GM23248 (cell line): ENCODE results near the gene NVL. TPM values are rescaled to one million over a fixed set of nuclear protein-coding genes. Genes with fewer than 3 reads are reported as not detected.

ENCODE experiments used
- DNase-seq: peaks from one replicate; pipeline ENCODE4 v3.0.0-alpha.2; 2015
- H2AFZ ChIP-seq: fragments of 200-600 bp; sonication (generic); 2 replicates; pipeline ENCODE4 v1.6.1; 2016; ENCODE audit warnings: antibody characterized with exemption
- H3F3A ChIP-seq: fragments of 200-600 bp; sonication (generic); 2 replicates; pipeline ENCODE4 v1.6.1; 2016; ENCODE audit warnings: mild to moderate bottlenecking, antibody characterized with exemption, mixed run types; ENCODE audit not compliant: insufficient read depth
- H3K27ac ChIP-seq: fragments of 200-600 bp; sonication (generic); 2 replicates; pipeline ENCODE4 v1.5.1; 2016; ENCODE audit warnings: mild to moderate bottlenecking
- H3K27me3 ChIP-seq: fragments of 200-600 bp; sonication (generic); replicated peaks from 2 replicates; pipeline ENCODE4 v1.6.1; 2016; ENCODE audit warnings: mild to moderate bottlenecking; ENCODE audit not compliant: insufficient read depth
- H3K36me3 ChIP-seq: fragments of 200-600 bp; sonication (generic); 2 replicates; pipeline ENCODE4 v1.6.1; 2016; ENCODE audit warnings: low read depth, mild to moderate bottlenecking
- H3K4me1 ChIP-seq: fragments of 200-600 bp; sonication (generic); 2 replicates; pipeline ENCODE4 v1.6.1; 2016; ENCODE audit warnings: mild to moderate bottlenecking; ENCODE audit not compliant: insufficient read depth
- H3K4me2 ChIP-seq: fragments of 200-600 bp; sonication (generic); one replicate; pipeline ENCODE4 v1.6.1; 2016; ENCODE audit warnings: mild to moderate bottlenecking; ENCODE audit not compliant: unreplicated experiment
- H3K4me3 ChIP-seq: fragments of 200-600 bp; sonication (generic); 2 replicates; pipeline ENCODE4 v1.5.1; 2016; ENCODE audit warnings: mild to moderate bottlenecking
- H3K79me2 ChIP-seq: fragments of 200-600 bp; sonication (generic); 2 replicates; pipeline ENCODE4 v1.6.1; 2016; ENCODE audit warnings: mild to moderate bottlenecking; ENCODE audit not compliant: insufficient read depth
- H3K9ac ChIP-seq: fragments of 200-600 bp; sonication (generic); 2 replicates; pipeline ENCODE4 v1.6.1; 2016; ENCODE audit warnings: mild to moderate bottlenecking
- H3K9me2 ChIP-seq: fragments of 200-600 bp; sonication (generic); 2 replicates; pipeline ENCODE4 v1.6.1; 2016; ENCODE audit warnings: mixed run types, mild to moderate bottlenecking, moderate library complexity; ENCODE audit not compliant: insufficient read depth
- H3K9me3 ChIP-seq: fragments of 200-600 bp; sonication (generic); one replicate; pipeline ENCODE4 v1.6.1; 2017; ENCODE audit warnings: low read depth
- H4K20me1 ChIP-seq: fragments of 200-600 bp; sonication (generic); 2 replicates; pipeline ENCODE4 v1.6.0; 2016; ENCODE audit not compliant: insufficient read depth
- EZH2 ChIP-seq: fragments of 200-600 bp; sonication (generic); IDR thresholded peaks from 2 replicates; pipeline ENCODE4 v1.6.1; 2018; ENCODE audit warnings: antibody characterized with exemption, mild to moderate bottlenecking; ENCODE audit not compliant: insufficient read depth, poor library complexity, severe bottlenecking
- EZH2phosphoT487 ChIP-seq: fragments of 200-600 bp; sonication (generic); IDR thresholded peaks from 2 replicates; pipeline ENCODE4 v1.6.1; 2018; ENCODE audit warnings: antibody characterized with exemption, moderate library complexity, mild to moderate bottlenecking, low read depth; ENCODE audit not compliant: insufficient read depth
- WGBS, 2 experiments: methylation state at CpG; one replicate each; pipeline ENCODE4 v1.1.6; 2015 to 2017; ENCODE audit warnings: low lambda C conversion rate in 2 of 2, low coverage in 1 of 2; ENCODE audit errors: missing lambda C conversion rate in 2 of 2; 5-methylcytosine and 5-hydroxymethylcytosine counted together
- in situ Hi-C: fragments of 300-500 bp; cut with MboI; formaldehyde crosslinking; loops from 2 replicates; pipeline ENCODE4 v1.15.0; 2020
- polyA plus RNA-seq: library from polyadenylated mRNA; unstranded; fragments of >200 nt; fragmentation: Nextera tagmentation; extraction: Ambion mirVana; gene quantifications from 2 replicates; pipeline ENCODE4 v1.2.1, GENCODE V29; 2016
- total RNA-seq: library from RNA; depleted of rRNA; stranded (reverse); fragments of >200 nt; shearing (Covaris generic); gene quantifications from 2 replicates; pipeline ENCODE4 v1.2.3, GENCODE V29; 2014

Gene NVL
- total and polyA plus RNA-seq, 2 experiments from 2014 or later = 17.9 to 28.3 TPM

DNA sequence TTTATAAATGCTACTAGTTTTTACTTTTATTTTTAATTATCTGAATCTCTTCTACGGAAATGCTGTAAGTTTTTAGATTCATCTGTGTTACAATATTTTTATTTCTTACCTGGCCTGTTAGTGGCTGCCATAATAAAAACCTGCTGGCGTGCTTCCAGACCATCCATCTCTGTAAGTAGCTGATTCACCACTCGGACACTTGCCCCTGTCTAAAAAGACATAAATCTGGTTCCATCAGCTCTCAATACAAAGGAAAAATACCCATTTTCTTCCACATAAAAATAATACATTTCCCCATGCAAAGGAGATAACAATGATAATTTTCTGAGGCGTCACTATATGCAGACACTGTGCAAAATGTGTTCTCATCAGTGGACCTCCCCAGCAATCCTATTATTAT, 62.0 kb downstream of the NVL start:
- 83 to 85% methylated on average over 4 of the region's 4 CpGs for WGBS, 2 experiments
- in situ Hi-C loops = no loop called here

DNA sequence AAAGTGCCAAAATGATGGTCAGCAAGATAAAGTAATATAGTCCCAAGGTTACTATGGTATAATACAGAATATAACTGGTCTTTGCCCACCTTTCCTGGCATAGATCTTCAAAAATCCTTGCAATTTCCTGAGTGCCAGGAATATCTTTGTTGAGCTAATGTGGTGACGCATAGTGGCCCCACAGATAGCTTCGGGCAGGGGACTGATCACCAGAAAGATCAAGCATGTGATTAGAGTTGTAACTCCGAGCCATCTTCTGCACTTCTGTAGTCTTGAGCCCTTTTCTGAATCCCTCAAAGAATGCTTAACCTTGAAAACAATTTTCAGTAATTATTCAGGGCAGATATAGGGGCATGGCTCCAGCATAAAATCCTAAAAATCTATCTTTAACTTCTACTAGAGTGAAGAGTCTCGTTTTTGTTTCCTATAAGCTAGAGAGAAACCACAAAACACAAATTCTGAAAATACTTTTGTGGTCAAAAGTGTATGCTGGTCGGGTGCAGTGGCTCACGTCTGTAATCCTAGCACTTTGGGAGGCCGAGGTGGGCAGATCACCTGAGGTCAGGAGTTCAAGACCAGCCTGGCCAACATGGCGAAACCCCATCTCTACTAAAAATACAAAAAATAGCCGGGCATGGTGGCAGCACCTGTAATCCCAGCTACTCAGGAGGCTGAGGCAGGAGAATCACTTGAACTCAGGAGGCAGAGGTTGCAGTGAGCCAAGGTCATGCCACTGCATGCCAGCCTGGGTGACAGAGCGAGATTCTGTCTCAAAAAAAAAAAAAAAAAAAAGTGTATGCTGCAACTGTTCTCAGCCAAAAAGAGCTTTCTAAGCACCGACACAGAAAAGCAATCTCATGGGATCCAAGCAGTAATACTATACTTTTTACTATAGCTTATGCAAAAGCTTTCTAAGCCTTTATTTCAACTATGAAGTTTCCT, 62.8 kb downstream of the NVL start:
- TF ChIP-seq EZH2 (no peak), EZH2phosphoT487 (no peak)
- in situ Hi-C loops = no loop called here
- Histone ChIP-seq H4K20me1 (no peaks in the 10 kb centered on the region), H3K79me2 (no peaks in the 10 kb centered on the region), H3K27me3 (no peaks in the 10 kb centered on the region), H3K4me3 (no peak overlapping the region), H3K27ac (no peak overlapping the region), H3K4me1 (no peaks in the 10 kb centered on the region), H3K36me3 (peaks cover 26% of the 10 kb centered on the region; the same call in 1 of the 2 replicates), H3K9ac (no peak overlapping the region), H3K4me2 (no peak overlapping the region), H2AFZ (no peak overlapping the region), H3K9me2 (no peaks in the 10 kb centered on the region), H3K9me3 (no peaks in the 10 kb centered on the region), H3F3A (no peaks in the 10 kb centered on the region)
- 97% methylated on average over 11 of the region's 11 CpGs for WGBS, 2 experiments
- no peak for DNase-seq

More for the DNA sequence above, 62.0 kb downstream of the NVL start:
- Histone ChIP-seq H3K4me1 (no peaks in the 10 kb centered on the region), H3K27ac (no peak overlapping the region), H3K4me3 (no peak overlapping the region), H3F3A (no peaks in the 10 kb centered on the region), H3K9me2 (no peaks in the 10 kb centered on the region), H3K9me3 (no peaks in the 10 kb centered on the region), H4K20me1 (no peaks in the 10 kb centered on the region), H3K36me3 (peaks cover 26% of the 10 kb centered on the region; the same call in 1 of the 2 replicates), H3K4me2 (no peak overlapping the region), H2AFZ (no peak overlapping the region), H3K79me2 (no peaks in the 10 kb centered on the region), H3K9ac (no peak overlapping the region), H3K27me3 (no peaks in the 10 kb centered on the region)
- TF ChIP-seq EZH2phosphoT487 (no peak), EZH2 (no peak)
- DNase-seq = no peak

DNA sequence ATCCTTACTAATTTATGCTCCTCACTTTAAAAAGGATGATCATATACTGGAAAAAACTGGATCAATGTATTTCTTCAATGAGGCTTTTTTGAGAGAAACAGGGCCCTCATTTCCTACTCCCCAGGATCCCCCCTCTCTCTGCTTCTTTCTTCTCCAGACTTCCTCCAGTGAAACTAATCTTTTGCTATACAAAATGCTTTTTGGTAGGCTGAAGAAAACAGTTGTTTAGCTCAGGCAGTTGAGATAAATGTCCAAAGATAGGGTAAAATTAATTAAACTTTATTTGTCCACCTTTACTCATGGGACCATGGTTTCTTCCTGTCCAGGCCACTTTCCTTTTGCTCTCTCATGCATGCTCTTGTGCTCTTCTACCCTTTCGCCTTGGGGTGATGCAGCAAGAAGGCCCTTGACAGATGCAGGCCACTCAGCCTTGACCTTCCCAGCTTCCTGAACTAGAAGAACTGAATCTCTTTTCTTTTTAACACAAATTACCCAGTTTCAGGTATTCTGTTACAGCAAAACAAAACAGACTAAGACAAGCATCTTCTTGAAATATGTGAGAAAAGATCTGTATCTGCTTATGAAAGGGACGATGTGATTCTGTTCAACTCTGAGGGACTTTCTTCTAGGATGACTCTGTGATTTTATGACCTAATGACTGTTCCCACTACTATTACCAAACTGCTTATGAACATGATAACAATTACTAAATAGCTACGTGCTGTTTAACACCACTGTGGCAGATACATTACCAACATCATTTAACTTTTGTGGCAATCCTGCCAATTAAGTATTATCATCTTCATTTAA, 63.7 kb downstream of the NVL start:
- H3K9ac ChIP-seq = no peak overlapping the region
- no peaks in the 10 kb centered on the region for H3K4me1 ChIP-seq
- in situ Hi-C loops = no loop called here
- H3K4me3 ChIP-seq = no peak overlapping the region
- no peaks in the 10 kb centered on the region for H3K27me3 ChIP-seq
- DNase-seq = no peak
- WGBS, 2 experiments = 95 to 96% methylated on average over 3 of the region's 3 CpGs
- H3K79me2 ChIP-seq = no peaks in the 10 kb centered on the region
- no peaks in the 10 kb centered on the region for H3F3A ChIP-seq
- H3K4me2 ChIP-seq = no peak overlapping the region
- H4K20me1 ChIP-seq = no peaks in the 10 kb centered on the region
- no peak for TF ChIP-seq EZH2
- TF ChIP-seq EZH2phosphoT487 = no peak
- no peaks in the 10 kb centered on the region for H3K9me2 ChIP-seq
- no peaks in the 10 kb centered on the region for H3K9me3 ChIP-seq
- peaks cover 20% of the 10 kb centered on the region; the same call in 1 of the 2 replicates for H3K36me3 ChIP-seq
- H2AFZ ChIP-seq = no peak overlapping the region
- H3K27ac ChIP-seq = no peak overlapping the region

GRCh38 chr1:224264321-224264720, 65.7 kb downstream of the NVL start:
- Histone ChIP-seq H3K9ac (no peak overlapping the region), H4K20me1 (no peaks in the 10 kb centered on the region), H3K9me2 (no peaks in the 10 kb centered on the region), H3K79me2 (no peaks in the 10 kb centered on the region), H3K4me1 (no peaks in the 10 kb centered on the region), H2AFZ (no peak overlapping the region), H3K27me3 (no peaks in the 10 kb centered on the region), H3K4me3 (no peak overlapping the region), H3K27ac (no peak overlapping the region), H3K4me2 (no peak overlapping the region), H3F3A (no peaks in the 10 kb centered on the region), H3K36me3 (peaks cover 15% of the 10 kb centered on the region; the same call in 1 of the 2 replicates), H3K9me3 (no peaks in the 10 kb centered on the region)
- in situ Hi-C loops = no loop called here
- WGBS, 2 experiments = 81 to 83% methylated on average over 6 of the region's 6 CpGs
- TF ChIP-seq EZH2phosphoT487 (no peak), EZH2 (no peak)
- no peak for DNase-seq
